ENCODE results near the gene OAS2. TPM values are rescaled to one million over a fixed set of nuclear protein-coding genes. Genes with fewer than 3 reads are reported as not detected.

Gene OAS2
- total and polyA plus RNA-seq, 10 of the 15 experiments (the other 5 are each of a cell fraction or from before 2014, with no cell fraction given), result 32.4 to 290 (median 90.2) TPM

GRCh38 chr12:112946236-112947000 lies 31.9 kb upstream of the OAS2 start:
- POLR2A ChIA-PET, result no interaction called here

More at GRCh38 chr12:112946236-112947000, 31.9 kb upstream of the OAS2 start:
- ATAC-seq (no peak), DNase-seq (ENCODE audit: low read depth, low spot score) (no peak), FAIRE-seq (no peak)
- Histone ChIP-seq H3K9me3 (replicated peaks; ENCODE audit: control insufficient read depth, insufficient read depth, low read length) (no peaks in the 10 kb centered on the region), H3K27me3 (replicated peaks in 1 of 2; ENCODE audit: control insufficient read depth in 2 of 2, insufficient read depth in 2 of 2, low read length in 1 of 2) (no peaks in the 10 kb centered on the region), H3K27ac (ENCODE audit: control insufficient read depth, insufficient read depth) (no peak overlapping the region), H3K79me2 (ENCODE audit: control insufficient read depth, insufficient read depth, low read length) (peaks cover 4% of the 10 kb centered on the region), H3K4me2 (ENCODE audit: control insufficient read depth, insufficient read depth) (no peak overlapping the region), H3K36me3 (ENCODE audit: control insufficient read depth in 2 of 2, insufficient read depth in 2 of 2, low read length in 1 of 2) (peaks cover 0 to 15% of the 10 kb centered on the region in 2 experiments; a peak in 3 of 4 replicates), H3K4me3 (no peak overlapping the region), H3K4me1 (ENCODE audit: control insufficient read depth, insufficient read depth, low read length) (no peaks in the 10 kb centered on the region), H3K9ac (ENCODE audit: control insufficient read depth, insufficient read depth, low read length) (no peak overlapping the region), H2AFZ (ENCODE audit: control insufficient read depth, low read depth, low read length) (no peak overlapping the region), H4K20me1 (ENCODE audit: control insufficient read depth, insufficient read depth) (no peaks in the 10 kb centered on the region)
- ChIA-PET SMC1A (ENCODE audit: uncharacterized antibody, unreplicated experiment) (no interaction called here), CTCF (interaction anchor here (0.5 to 0.6 kb wide), 2 partner anchors 19 to 1473 kb away, joined by 3 to 5 read pairs; no protein-coding TSS in a partner anchor), RAD21 (ENCODE audit: unreplicated experiment) (no interaction called here)
- no TSS peak for BruUV-seq (replicated peaks)
- TF ChIP-seq SUPT20H (IDR thresholded peaks at IDR 0.05; ENCODE audit: borderline replicate concordance, control insufficient read depth, low read depth, low read length) (no peak), SREBF2 (IDR thresholded peaks at IDR 0.05; ENCODE audit: low read length) (no peak), POLR2A (IDR thresholded peaks at IDR 0.05; ENCODE audit: low read depth, low read length) (no peak), ESRRA (IDR thresholded peaks at IDR 0.05; ENCODE audit: low read length) (no peak), IRF3 (IDR thresholded peaks at IDR 0.05) (no peak), FOXK2 (IDR thresholded peaks at IDR 0.05) (no peak), SMAD5 (IDR thresholded peaks at IDR 0.05; ENCODE audit: low read depth) (no peak), MTA2 (IDR thresholded peaks at IDR 0.05; ENCODE audit: low read depth) (no peak), NBN (IDR thresholded peaks at IDR 0.05) (no peak), TBL1XR1 (IDR thresholded peaks at IDR 0.05; ENCODE audit: low read depth, low read length) (no peak), SRF (IDR thresholded peaks at IDR 0.05; ENCODE audit: low read depth in 2 of 2, low read length in 2 of 2) (no peak), SP1 (IDR thresholded peaks at IDR 0.05; ENCODE audit: low read depth, low read length) (no peak), PRDM15 (CRISPR knock-in tag; IDR thresholded peaks at IDR 0.05) (no peak)
- in situ Hi-C loops (cut with MboI) (no loop called here), intact Hi-C loops (cut with micrococcal nuclease; ENCODE audit: unreplicated experiment) (no loop called here)
- WGBS (ENCODE audit: insufficient coverage, insufficient replicate concordance, low lambda C conversion rate, missing lambda C conversion rate), result 81% methylated on average over 13 of the region's 14 CpGs
